ENCODE data around the gene KDM4B.
"Not testable (repeated sequence)": the region's sequence is repeated elsewhere in the genome, so short reads cannot be mapped to it uniquely, and the experiment has no call there.

The KDM4B gene

DNA sequence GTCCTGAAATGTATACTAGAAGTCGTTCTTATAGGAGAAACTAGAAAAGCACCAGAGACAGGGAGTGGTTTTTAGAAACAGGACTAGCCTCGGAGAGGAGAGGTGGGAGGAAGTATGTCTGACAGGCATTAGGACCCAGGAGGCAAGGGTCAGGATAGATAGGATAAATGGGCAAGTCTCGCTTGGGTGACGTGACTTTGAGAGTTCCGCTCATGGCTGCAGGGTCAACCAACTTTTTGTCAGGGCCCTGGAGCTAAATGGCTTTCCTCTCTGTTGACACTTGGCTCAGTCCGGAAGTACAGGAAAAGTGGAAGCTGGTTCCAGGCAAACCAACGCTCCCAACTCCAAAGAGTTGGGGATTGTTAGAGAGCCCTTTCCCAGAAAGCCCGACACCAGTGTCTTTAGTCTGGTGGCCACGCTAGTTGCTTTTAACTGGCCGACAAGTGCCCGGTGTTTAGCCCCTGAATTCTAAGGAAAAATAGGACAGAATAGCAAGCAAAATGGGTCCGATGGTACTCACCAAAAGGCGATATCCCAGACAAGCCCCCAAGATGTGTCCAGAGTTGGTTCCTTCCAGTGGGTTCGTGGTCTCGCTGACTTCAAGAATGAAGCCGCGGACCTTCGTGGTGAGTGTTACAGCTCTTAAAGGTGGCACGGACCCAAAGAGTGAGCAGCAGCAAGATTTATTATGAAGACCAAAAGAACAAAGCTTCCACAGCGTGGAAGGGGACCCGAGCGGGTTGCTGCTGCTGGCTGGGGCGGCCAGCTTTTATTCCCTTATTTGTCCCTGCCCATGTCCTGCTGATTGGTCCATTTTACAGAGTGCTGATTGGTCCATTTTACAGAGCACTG, 196.2 kb downstream of the KDM4B start:
- H3K9me2 ChIP-seq (replicated peaks; ENCODE audit: control insufficient read depth, low read length); H4K20me1 ChIP-seq (ENCODE audit: control insufficient read depth, insufficient read depth, low read depth, low read length); H3K4me1 ChIP-seq (ENCODE audit: control insufficient read depth, low read length); H3K79me2 ChIP-seq (ENCODE audit: control insufficient read depth, low read length); H3K4me2 ChIP-seq (ENCODE audit: low read length); H3K36me3 ChIP-seq (ENCODE audit: control insufficient read depth, low read length); H3K4me3 ChIP-seq (ENCODE audit: low read length); H3K9me3 ChIP-seq (ENCODE audit: control insufficient read depth, insufficient read depth, low read length); H3F3A ChIP-seq (ENCODE audit: control insufficient read depth, insufficient read depth); H3K27me3 ChIP-seq (ENCODE audit: control insufficient read depth, low read length); H3K27ac ChIP-seq (ENCODE audit: low read depth, low read length): not testable (repeated sequence)

DNA sequence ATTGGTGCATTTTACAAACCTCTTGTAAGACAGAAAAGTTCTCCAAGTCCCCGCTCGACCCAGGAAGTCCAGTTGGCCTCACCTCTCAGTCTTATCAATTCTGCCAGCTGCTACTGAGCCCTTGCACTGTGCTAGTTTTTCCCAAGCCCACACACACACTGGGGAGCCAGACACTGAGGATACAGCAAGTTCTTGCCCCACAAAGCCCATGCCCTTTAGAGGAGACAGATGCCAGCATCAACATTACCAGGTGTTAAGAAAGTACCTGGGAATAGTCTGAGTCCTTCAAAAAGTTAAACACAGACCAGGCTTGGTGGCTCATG, 196.7 kb downstream of the KDM4B start:
- Histone ChIP-seq H3K9me3 (ENCODE audit: control insufficient read depth, insufficient read depth, low read length) (no peaks in the 10 kb centered on the region), H3K9me2 (replicated peaks; ENCODE audit: control insufficient read depth, low read length) (no peaks in the 10 kb centered on the region), H3K4me3 (ENCODE audit: low read length) (no peak overlapping the region), H3K27ac (ENCODE audit: low read depth, low read length) (no peak overlapping the region), H3F3A (ENCODE audit: control insufficient read depth, insufficient read depth) (no peaks in the 10 kb centered on the region), H3K4me2 (ENCODE audit: low read length) (no peak overlapping the region), H3K36me3 (ENCODE audit: control insufficient read depth, low read length) (no peaks in the 10 kb centered on the region), H3K4me1 (ENCODE audit: control insufficient read depth, low read length) (no peaks in the 10 kb centered on the region), H4K20me1 (ENCODE audit: control insufficient read depth, insufficient read depth, low read depth, low read length) (no peaks in the 10 kb centered on the region), H3K27me3 (ENCODE audit: control insufficient read depth, low read length) (no peaks in the 10 kb centered on the region), H3K79me2 (ENCODE audit: control insufficient read depth, low read length) (no peaks in the 10 kb centered on the region)
- TF ChIP-seq EZH2phosphoT487 (IDR thresholded peaks at IDR 0.05; ENCODE audit: borderline replicate concordance, low read length) = no peak
- TF ChIP-seq, protein P1, sequence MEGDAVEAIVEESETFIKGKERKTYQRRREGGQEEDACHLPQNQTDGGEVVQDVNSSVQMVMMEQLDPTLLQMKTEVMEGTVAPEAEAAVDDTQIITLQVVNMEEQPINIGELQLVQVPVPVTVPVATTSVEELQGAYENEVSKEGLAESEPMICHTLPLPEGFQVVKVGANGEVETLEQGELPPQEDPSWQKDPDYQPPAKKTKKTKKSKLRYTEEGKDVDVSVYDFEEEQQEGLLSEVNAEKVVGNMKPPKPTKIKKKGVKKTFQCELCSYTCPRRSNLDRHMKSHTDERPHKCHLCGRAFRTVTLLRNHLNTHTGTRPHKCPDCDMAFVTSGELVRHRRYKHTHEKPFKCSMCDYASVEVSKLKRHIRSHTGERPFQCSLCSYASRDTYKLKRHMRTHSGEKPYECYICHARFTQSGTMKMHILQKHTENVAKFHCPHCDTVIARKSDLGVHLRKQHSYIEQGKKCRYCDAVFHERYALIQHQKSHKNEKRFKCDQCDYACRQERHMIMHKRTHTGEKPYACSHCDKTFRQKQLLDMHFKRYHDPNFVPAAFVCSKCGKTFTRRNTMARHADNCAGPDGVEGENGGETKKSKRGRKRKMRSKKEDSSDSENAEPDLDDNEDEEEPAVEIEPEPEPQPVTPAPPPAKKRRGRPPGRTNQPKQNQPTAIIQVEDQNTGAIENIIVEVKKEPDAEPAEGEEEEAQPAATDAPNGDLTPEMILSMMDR (IDR thresholded peaks at IDR 0.05; ENCODE audit: low read depth, low read length, poor library complexity, severe bottlenecking) = no peak

DNA sequence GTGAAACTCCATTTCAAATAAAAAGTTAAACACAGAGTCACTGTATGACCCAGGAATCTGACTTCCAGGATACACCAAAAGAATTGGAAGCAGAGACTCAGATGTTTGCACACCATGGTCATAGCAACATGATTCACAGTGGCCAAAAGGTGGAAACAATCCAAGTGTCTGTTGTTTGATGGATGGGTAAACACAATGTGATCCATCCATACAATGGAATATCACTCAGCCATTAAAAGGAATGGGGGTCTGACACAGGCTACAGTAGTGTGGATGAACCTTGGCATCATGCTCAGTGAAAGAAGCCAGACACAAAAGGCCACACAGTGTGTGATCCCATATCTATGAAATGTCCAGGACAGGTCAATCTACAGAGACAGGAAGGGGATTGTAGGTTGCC, 197.3 kb downstream of the KDM4B start:
- Histone ChIP-seq H3K9me2 (replicated peaks; ENCODE audit: control insufficient read depth, low read length) (no peaks in the 10 kb centered on the region), H3K4me3 (ENCODE audit: low read length) (no peak overlapping the region), H3K4me1 (ENCODE audit: control insufficient read depth, low read length) (no peaks in the 10 kb centered on the region), H3K27ac (ENCODE audit: low read depth, low read length) (no peak overlapping the region), H3K27me3 (ENCODE audit: control insufficient read depth, low read length) (no peaks in the 10 kb centered on the region), H3K79me2 (ENCODE audit: control insufficient read depth, low read length) (no peaks in the 10 kb centered on the region), H3K9me3 (ENCODE audit: control insufficient read depth, insufficient read depth, low read length) (no peaks in the 10 kb centered on the region), H3K4me2 (ENCODE audit: low read length) (no peak overlapping the region), H3K36me3 (ENCODE audit: control insufficient read depth, low read length) (no peaks in the 10 kb centered on the region), H4K20me1 (ENCODE audit: control insufficient read depth, insufficient read depth, low read depth, low read length) (no peaks in the 10 kb centered on the region), H3F3A (ENCODE audit: control insufficient read depth, insufficient read depth) (no peaks in the 10 kb centered on the region)
- no peak for TF ChIP-seq EZH2phosphoT487 (IDR thresholded peaks at IDR 0.05; ENCODE audit: borderline replicate concordance, low read length)
- TF ChIP-seq, protein P1 (IDR thresholded peaks at IDR 0.05; ENCODE audit: low read depth, low read length, poor library complexity, severe bottlenecking) = no peak

DNA sequence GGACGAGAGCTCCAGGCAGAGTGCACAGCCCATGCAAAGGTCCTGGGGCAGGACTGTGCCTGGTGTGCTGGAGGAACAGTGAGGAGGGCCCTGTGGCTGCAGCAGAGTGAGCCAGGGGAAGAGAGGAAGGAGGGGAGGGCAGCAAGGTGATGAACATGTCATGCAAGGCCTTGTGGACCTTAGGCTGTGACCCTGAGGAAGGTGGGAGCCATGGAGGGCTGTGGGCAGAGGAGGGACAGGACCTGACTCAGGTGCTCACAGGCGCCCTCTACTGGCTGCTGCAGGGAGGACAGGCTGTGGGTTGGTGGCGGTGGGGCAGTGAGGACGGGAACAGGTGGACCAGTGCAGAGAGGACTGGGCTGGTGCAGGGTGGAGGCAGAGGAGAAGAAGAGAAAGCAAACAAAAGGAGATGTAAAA, 201.4 kb downstream of the KDM4B start:
- Histone ChIP-seq H3F3A (ENCODE audit: control insufficient read depth, insufficient read depth) (no peaks in the 10 kb centered on the region), H3K4me3 (ENCODE audit: low read length) (no peak overlapping the region), H3K9me2 (replicated peaks; ENCODE audit: control insufficient read depth, low read length) (no peaks in the 10 kb centered on the region), H3K27me3 (ENCODE audit: control insufficient read depth, low read length) (no peaks in the 10 kb centered on the region), H3K4me1 (ENCODE audit: control insufficient read depth, low read length) (no peaks in the 10 kb centered on the region), H4K20me1 (ENCODE audit: control insufficient read depth, insufficient read depth, low read depth, low read length) (no peaks in the 10 kb centered on the region), H3K9me3 (ENCODE audit: control insufficient read depth, insufficient read depth, low read length) (no peaks in the 10 kb centered on the region), H3K36me3 (ENCODE audit: control insufficient read depth, low read length) (no peaks in the 10 kb centered on the region), H3K4me2 (ENCODE audit: low read length) (no peak overlapping the region), H3K79me2 (ENCODE audit: control insufficient read depth, low read length) (no peaks in the 10 kb centered on the region), H3K27ac (ENCODE audit: low read depth, low read length) (no peak overlapping the region)
- TF ChIP-seq, protein P1 (IDR thresholded peaks at IDR 0.05; ENCODE audit: low read depth, low read length, poor library complexity, severe bottlenecking) = peak; percentile 94
- TF ChIP-seq EZH2phosphoT487 (IDR thresholded peaks at IDR 0.05; ENCODE audit: borderline replicate concordance, low read length) = no peak
